Psoas muscle (tissue), 8 donors: ENCODE data around the gene NLRX1. TPM values are rescaled to one million over a fixed set of nuclear protein-coding genes. Genes with fewer than 3 reads are reported as not detected.

Experiments
- ATAC-seq, 4 donors: fragments of 200-7000 bp; cut with Tn5 transposase; one replicate each; pipeline ENCODE4 v1.9.1; 2020; ENCODE audit warnings: moderate library complexity in 3 of 4, mild to moderate bottlenecking in 2 of 4
- DNase-seq, 2 donors: peaks; one replicate each; pipeline ENCODE4 v3.0.0-alpha.2; 2020
- H3K27ac ChIP-seq: fragments of 200-600 bp; one replicate; pipeline ENCODE4 v1.8.0; 2022
- H3K27me3 ChIP-seq, 3 donors: fragments of 200-600 bp in 1 of 3; one replicate each; pipeline versions ENCODE4 v1.6.1 to v1.8.0; 2013 to 2022; ENCODE audit warnings: low read length in 2 of 3, mild to moderate bottlenecking in 2 of 3, moderate library complexity in 1 of 3; ENCODE audit not compliant: insufficient read depth in 3 of 3
- H3K36me3 ChIP-seq, 2 donors: fragments of 200-600 bp in 1 of 2; one replicate each; pipeline versions ENCODE4 v1.6.1 to v1.8.0; 2013 to 2022; ENCODE audit warnings: low read depth in 1 of 2, mild to moderate bottlenecking in 1 of 2, moderate library complexity in 1 of 2; ENCODE audit not compliant: insufficient read depth in 1 of 2
- H3K4me1 ChIP-seq: fragments of 200-600 bp; one replicate; pipeline ENCODE4 v1.8.0; 2022
- H3K4me3 ChIP-seq: fragments of 200-600 bp; one replicate; pipeline ENCODE4 v1.8.0; 2022; ENCODE audit warnings: mild to moderate bottlenecking
- H3K9me3 ChIP-seq: fragments of 200-600 bp; one replicate; pipeline ENCODE4 v1.8.0; 2022
- CTCF ChIP-seq: fragments of 200-600 bp; IDR thresholded peaks from one replicate; pipeline ENCODE4 v1.8.0; 2022; ENCODE audit warnings: antibody characterized with exemption
- WGBS, 3 donors: extraction: QIAGEN DNeasy Blood & Tissue Kit; methylation state at CpG; one replicate each; pipeline versions ENCODE4 v1.1.6 to v1.1.7; 2013; 5-methylcytosine and 5-hydroxymethylcytosine counted together
- intact Hi-C, 2 donors: fragments of 100-400 bp; cut with DNase I; formaldehyde crosslinking; loops; one replicate each; pipeline versions ENCODE4 v1.11.0 to v1.14.2; 2022
- polyA plus RNA-seq, 3 donors: library from polyadenylated mRNA; stranded (reverse); fragments of 200-250 nt; gene quantifications; one replicate each; pipeline ENCODE4 v1.2.3, GENCODE V29; 2013
- total RNA-seq, 4 donors: library from RNA; stranded (reverse); fragmentation: NEBNext Ultra II Directional in 2 of 4; extraction: Animal tissue kit (Norgen Biotek cat#: 25700) in 2 of 4; gene quantifications; one replicate each; pipeline versions ENCODE4 v1.2.1 to v1.2.4, GENCODE V29; 2021 to 2023
- donor health status: healthy with polysubstance abuse.
- donor health status: DM: no; HTN: no; CAD: no; lungs with moderate emphysema.
- donor health status: Bipolar disorder and iron deficiency.
- donor health status: healthy.
- donor health status: DM: yes; HTN: yes; CAD: no.
- donor health status: DM: no; HTN: no; CAD: no.
- donor health status: DM: no; HTN: no; CAD: no.
- donor health status: DM: yes; HTN: yes; CAD: no.

The NLRX1 gene
- total and polyA plus RNA-seq, 7 donors: 8.8 to 28.7 (median 18.1) TPM

- 66 to 76% (median 68%) methylated on average over 21 of the region's 21 CpGs for WGBS, 3 donors
- DNase-seq: no peak
Observed at GRCh38 chr11:119187123-119187892, 18.8 kb downstream of the NLRX1 start.

GRCh38 chr11:119188067-119188466 is 19.5 kb downstream of the NLRX1 start:
- no peak for ATAC-seq
- no peaks in the 10 kb centered on the region for H3K9me3 ChIP-seq
- no peaks in the 10 kb centered on the region for H3K4me1 ChIP-seq
- DNase-seq: no peak
- no peak overlapping the region for H3K27ac ChIP-seq
- TF ChIP-seq CTCF: no peak
- WGBS, 3 donors: 80 to 86% (median 81%) methylated on average over 10 to 11 of the region's 11 CpGs
- peaks cover 0 to 11% of the 10 kb centered on the region in 2 donors for H3K36me3 ChIP-seq
- no peaks in the 10 kb centered on the region for H3K27me3 ChIP-seq
- intact Hi-C loops: no loop called here
- no peak overlapping the region for H3K4me3 ChIP-seq

More at GRCh38 chr11:119187123-119187892, 18.8 kb downstream of the NLRX1 start:
- no peak for TF ChIP-seq CTCF
- no peak for ATAC-seq
- Histone ChIP-seq H3K27ac (no peak overlapping the region), H3K4me1 (no peaks in the 10 kb centered on the region), H3K9me3 (no peaks in the 10 kb centered on the region), H3K36me3 (peaks cover 0 to 18% of the 10 kb centered on the region in 2 donors), H3K4me3 (no peak overlapping the region), H3K27me3 (no peaks in the 10 kb centered on the region)
- intact Hi-C loops: no loop called here

GRCh38 chr11:119188887-119189286 is 20.4 kb downstream of the NLRX1 start:
- peaks cover 0 to 3% of the 10 kb centered on the region in 2 donors for H3K36me3 ChIP-seq
- no peaks in the 10 kb centered on the region for H3K27me3 ChIP-seq
- intact Hi-C loops: no loop called here
- TF ChIP-seq CTCF: no peak
- ATAC-seq: no peak
- no peak overlapping the region for H3K4me3 ChIP-seq
- DNase-seq: no peak
- H3K27ac ChIP-seq: no peak overlapping the region
- H3K4me1 ChIP-seq: no peaks in the 10 kb centered on the region
- no peaks in the 10 kb centered on the region for H3K9me3 ChIP-seq
- WGBS, 3 donors: 73 to 82% (median 78%) methylated on average over 8 of the region's 8 CpGs

GRCh38 chr11:119189393-119189792 is 20.9 kb downstream of the NLRX1 start:
- Histone ChIP-seq H3K4me1 (no peaks in the 10 kb centered on the region), H3K27ac (no peak overlapping the region), H3K4me3 (no peak overlapping the region), H3K9me3 (no peaks in the 10 kb centered on the region), H3K27me3 (no peaks in the 10 kb centered on the region), H3K36me3 (no peaks in the 10 kb centered on the region)
- ATAC-seq: no peak
- intact Hi-C loops: no loop called here
- no peak for DNase-seq
- 80 to 82% (median 81%) methylated on average over 4 of the region's 4 CpGs for WGBS, 3 donors
- no peak for TF ChIP-seq CTCF
